ENCODE results near the gene TRIM38.

DNA sequence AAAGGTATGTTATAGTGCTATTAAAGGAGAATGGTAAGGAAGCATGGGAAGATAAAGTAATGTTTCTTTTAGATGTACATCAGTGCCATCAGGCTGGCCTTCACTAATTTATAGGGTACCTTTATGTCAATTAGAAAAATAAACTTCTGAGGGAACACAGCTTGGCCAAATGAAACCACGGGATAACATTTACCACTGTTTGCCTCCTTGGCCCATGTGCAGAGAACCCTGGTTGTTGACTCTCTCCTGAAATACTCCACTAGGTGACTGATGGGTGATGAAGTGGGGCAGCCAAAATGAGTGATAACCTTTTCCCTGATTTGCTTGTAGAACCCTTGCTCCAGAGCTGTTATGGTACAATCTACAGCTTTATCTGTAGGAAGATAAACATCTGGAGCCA is 9.5 kb downstream of the TRIM38 start:
- TF ChIP-seq CTCF (IDR thresholded peaks at IDR 0.05; ENCODE audit: poor library complexity, severe bottlenecking) (no peak), REST (IDR thresholded peaks at IDR 0.05; ENCODE audit: borderline replicate concordance) (no peak)

Measured in neural cell (in vitro differentiated cells).